ENCODE measurements around the gene PCDHGA4.

DNA sequence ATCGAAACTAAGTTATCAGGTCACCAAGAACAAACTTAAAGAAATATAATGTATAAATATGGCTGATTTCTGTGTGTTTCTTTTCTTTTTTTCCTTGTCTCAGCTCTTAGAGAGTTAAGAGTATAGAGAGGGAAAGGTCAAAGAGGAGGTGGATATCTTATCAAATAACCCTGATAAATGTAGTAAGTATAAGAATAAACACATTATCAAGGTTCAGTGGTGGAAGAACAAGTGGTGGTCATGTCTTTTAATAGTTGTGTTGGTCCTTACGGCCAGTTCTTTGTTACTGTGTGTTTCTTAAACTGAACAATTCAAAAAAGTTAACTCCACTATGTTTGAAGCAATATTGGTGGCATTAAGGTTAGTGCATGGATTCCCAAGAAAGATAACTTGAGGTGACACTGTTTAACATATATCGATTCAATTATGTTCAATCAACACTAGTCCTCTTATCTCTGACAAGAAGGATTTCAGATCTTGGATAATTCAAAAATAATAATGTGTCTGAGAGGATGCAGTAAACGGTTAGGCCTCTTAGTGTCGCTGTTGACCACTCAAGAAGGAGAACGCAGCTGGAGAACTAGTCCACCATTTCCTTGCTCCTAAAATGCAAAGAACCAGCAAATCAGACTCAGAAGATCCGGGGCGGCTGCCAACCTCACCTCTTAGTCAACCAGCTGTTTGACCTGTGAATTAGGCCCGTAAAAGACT is 11.4 kb upstream of the PCDHGA4 start, which contains the start of gene PCDHGA3:
- TF ChIP-seq POLR2A (IDR thresholded peaks at IDR 0.05; ENCODE audit: low read depth, low read length) (no peak), POLR2AphosphoS5 (IDR thresholded peaks at IDR 0.05; ENCODE audit: low read depth, low read length) (no peak)

Measured in GM12891 (cell line).